ENCODE data around the gene GALNS.

Gene GALNS

GRCh38 chr16:88880226-88881006, 23.7 kb upstream of the GALNS start:
- Histone ChIP-seq H3K27ac (no peak overlapping the region), H3K9me3 (ENCODE audit: low read depth, low read length) (no peaks in the 10 kb centered on the region), H3K4me3 (no peak overlapping the region), H3K36me3 (ENCODE audit: insufficient read depth, low read length) (no peaks in the 10 kb centered on the region), H3K9ac (ENCODE audit: insufficient read length) (no peak overlapping the region)
- TF ChIP-seq POLR2AphosphoS5 (IDR thresholded peaks at IDR 0.05; ENCODE audit: borderline replicate concordance, low read depth, low read length), result no peak
- no peak for TF ChIP-seq EZH2 (IDR thresholded peaks at IDR 0.05)
- no peak for DNase-seq (ENCODE audit: low read depth, low spot score)

- no peaks in the 10 kb centered on the region for H3K9me3 ChIP-seq (ENCODE audit: low read depth, low read length)
- H3K4me3 ChIP-seq, result no peak overlapping the region
- no peak for DNase-seq (ENCODE audit: low read depth, low spot score)
- TF ChIP-seq EZH2 (IDR thresholded peaks at IDR 0.05), result no peak
- TF ChIP-seq FOXP2 (optimal IDR thresholded peaks at IDR 0.05; ENCODE audit: control extremely low read depth, extremely low read length, insufficient read depth), result no peak
- no peak for TF ChIP-seq POLR2AphosphoS5 (IDR thresholded peaks at IDR 0.05; ENCODE audit: borderline replicate concordance, low read depth, low read length)
- H3K9ac ChIP-seq (ENCODE audit: insufficient read length), result no peak overlapping the region
- H3K36me3 ChIP-seq (ENCODE audit: insufficient read depth, low read length), result no peaks in the 10 kb centered on the region
- H3K27ac ChIP-seq, result no peak overlapping the region
Observed at GRCh38 chr16:88879788-88880055, 23.0 kb upstream of the GALNS start.

GRCh38 chr16:88878967-88879787, 22.4 kb upstream of the GALNS start:
- no peaks in the 10 kb centered on the region for H3K36me3 ChIP-seq (ENCODE audit: insufficient read depth, low read length)
- no peak overlapping the region for H3K4me3 ChIP-seq
- no peak for DNase-seq (ENCODE audit: low read depth, low spot score)
- no peak overlapping the region for H3K9ac ChIP-seq (ENCODE audit: insufficient read length)
- no peak overlapping the region for H3K27ac ChIP-seq
- TF ChIP-seq EZH2 (IDR thresholded peaks at IDR 0.05) (no peak), POLR2AphosphoS5 (IDR thresholded peaks at IDR 0.05; ENCODE audit: borderline replicate concordance, low read depth, low read length) (no peak), FOXP2 (optimal IDR thresholded peaks at IDR 0.05; ENCODE audit: control extremely low read depth, extremely low read length, insufficient read depth) (no peak)
- H3K9me3 ChIP-seq (ENCODE audit: low read depth, low read length), result no peaks in the 10 kb centered on the region

GRCh38 chr16:88878356-88878755, 21.6 kb upstream of the GALNS start:
- TF ChIP-seq POLR2AphosphoS5 (IDR thresholded peaks at IDR 0.05; ENCODE audit: borderline replicate concordance, low read depth, low read length) (no peak), FOXP2 (optimal IDR thresholded peaks at IDR 0.05; ENCODE audit: control extremely low read depth, extremely low read length, insufficient read depth) (no peak), EZH2 (IDR thresholded peaks at IDR 0.05) (no peak)
- DNase-seq (ENCODE audit: low read depth, low spot score), result no peak
- Histone ChIP-seq H3K9me3 (ENCODE audit: low read depth, low read length) (no peaks in the 10 kb centered on the region), H3K36me3 (ENCODE audit: insufficient read depth, low read length) (no peaks in the 10 kb centered on the region), H3K4me3 (no peak overlapping the region), H3K9ac (ENCODE audit: insufficient read length) (no peak overlapping the region), H3K27ac (no peak overlapping the region)

DNA sequence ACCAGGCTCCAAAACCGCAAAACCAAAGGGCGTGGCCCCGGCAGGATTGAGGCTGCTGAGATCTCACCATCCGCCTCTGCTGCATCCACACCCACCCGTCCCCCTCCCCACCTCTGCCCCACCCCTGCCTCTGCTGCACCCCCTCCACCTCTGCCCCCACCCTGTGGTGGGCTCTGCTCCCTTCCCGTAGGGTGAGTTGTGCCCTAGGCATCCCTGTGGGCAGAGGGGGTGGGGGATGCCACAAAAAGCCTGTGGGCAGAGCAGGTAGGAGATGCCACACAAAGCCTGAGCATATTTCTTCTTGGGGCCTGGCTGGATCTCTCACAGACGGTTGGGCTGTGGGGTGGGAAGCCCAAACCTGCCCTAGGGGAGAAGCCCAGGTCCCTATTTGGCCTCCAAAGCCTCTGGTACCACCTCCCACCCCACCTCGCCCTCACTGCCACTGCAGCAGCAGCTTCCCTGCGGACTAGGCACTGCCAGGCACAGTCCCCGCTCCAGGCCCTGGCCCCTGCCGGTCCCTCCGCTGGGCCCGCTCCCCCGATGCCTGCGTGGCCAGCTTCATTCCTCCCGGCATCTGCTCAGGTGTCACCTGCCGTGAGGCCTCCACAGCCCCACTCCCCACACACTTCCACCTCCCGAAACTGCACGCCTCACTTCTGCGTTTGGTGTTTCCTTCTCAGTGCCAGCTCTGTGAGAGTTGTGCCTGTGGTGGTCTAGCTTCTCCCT, 21.0 kb upstream of the GALNS start:
- H3K4me3 ChIP-seq, result no peak overlapping the region
- H3K27ac ChIP-seq, result no peak overlapping the region
- H3K36me3 ChIP-seq (ENCODE audit: insufficient read depth, low read length), result no peaks in the 10 kb centered on the region
- no peak overlapping the region for H3K9ac ChIP-seq (ENCODE audit: insufficient read length)
- H3K9me3 ChIP-seq (ENCODE audit: low read depth, low read length), result no peaks in the 10 kb centered on the region
- TF ChIP-seq FOXP2 (optimal IDR thresholded peaks at IDR 0.05; ENCODE audit: control extremely low read depth, extremely low read length, insufficient read depth), result no peak
- TF ChIP-seq EZH2 (IDR thresholded peaks at IDR 0.05), result no peak
- TF ChIP-seq POLR2AphosphoS5 (IDR thresholded peaks at IDR 0.05; ENCODE audit: borderline replicate concordance, low read depth, low read length), result no peak
- DNase-seq (ENCODE audit: low read depth, low spot score), result no peak

DNA sequence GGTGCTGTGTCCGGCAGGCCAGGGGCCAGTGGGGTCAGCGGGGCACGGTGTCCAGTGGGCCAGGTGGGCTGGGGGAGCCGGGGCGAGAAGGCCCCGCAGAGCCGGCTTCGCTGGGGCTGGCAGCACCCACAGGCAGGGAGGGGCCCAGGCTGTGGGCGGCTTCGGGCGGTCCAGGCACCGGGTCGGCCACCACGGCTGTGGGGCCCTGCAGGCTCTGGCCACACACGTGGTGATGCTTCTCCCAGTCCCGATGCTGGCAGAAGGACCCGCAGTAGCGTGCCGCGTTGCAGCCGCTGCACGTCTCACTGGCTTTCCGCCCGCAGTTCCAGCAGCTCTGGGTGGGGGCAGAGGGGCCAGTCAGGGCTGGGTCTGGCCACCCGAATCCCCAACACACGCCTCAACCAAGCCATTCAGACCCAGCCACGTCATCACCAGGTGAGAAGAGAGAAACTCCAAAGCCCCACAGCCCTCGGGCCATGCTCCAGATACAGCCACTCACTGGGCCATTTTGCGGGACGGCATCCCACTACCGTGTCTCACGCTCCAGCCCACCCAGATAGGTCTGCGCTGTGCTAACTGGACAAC, 20.3 kb upstream of the GALNS start:
- TF ChIP-seq FOXP2 (optimal IDR thresholded peaks at IDR 0.05; ENCODE audit: control extremely low read depth, extremely low read length, insufficient read depth) (no peak), EZH2 (IDR thresholded peaks at IDR 0.05) (no peak), POLR2AphosphoS5 (IDR thresholded peaks at IDR 0.05; ENCODE audit: borderline replicate concordance, low read depth, low read length) (no peak)
- Histone ChIP-seq H3K36me3 (ENCODE audit: insufficient read depth, low read length) (no peaks in the 10 kb centered on the region), H3K9ac (ENCODE audit: insufficient read length) (no peak overlapping the region), H3K9me3 (ENCODE audit: low read depth, low read length) (no peaks in the 10 kb centered on the region), H3K4me3 (no peak overlapping the region), H3K27ac (no peak overlapping the region)
- DNase-seq (ENCODE audit: low read depth, low spot score), result no peak

GRCh38 chr16:88875703-88876234, 19.0 kb upstream of the GALNS start:
- Histone ChIP-seq H3K9ac (ENCODE audit: insufficient read length) (no peak overlapping the region), H3K4me3 (no peak overlapping the region), H3K9me3 (ENCODE audit: low read depth, low read length) (no peaks in the 10 kb centered on the region), H3K27ac (no peak overlapping the region), H3K36me3 (ENCODE audit: insufficient read depth, low read length) (no peaks in the 10 kb centered on the region)
- no peak for DNase-seq (ENCODE audit: low read depth, low spot score)
- TF ChIP-seq FOXP2 (optimal IDR thresholded peaks at IDR 0.05; ENCODE audit: control extremely low read depth, extremely low read length, insufficient read depth), result no peak
- TF ChIP-seq EZH2 (IDR thresholded peaks at IDR 0.05), result no peak
- TF ChIP-seq POLR2AphosphoS5 (IDR thresholded peaks at IDR 0.05; ENCODE audit: borderline replicate concordance, low read depth, low read length), result no peak

Measured in SK-N-MC (cell line).